ENCODE measurements around the gene AGBL1.

- no peak for TF ChIP-seq POLR2A (IDR thresholded peaks at IDR 0.05)
- TF ChIP-seq CTCF (IDR thresholded peaks at IDR 0.05): no peak
Observed at GRCh38 chr15:86609275-86609674, 529.6 kb downstream of the AGBL1 start.

Data from heart left ventricle (tissue), 13 donors.